ENCODE results near the gene ADGRG4.
A peak's percentile ranks its signal among the peaks of the same experiment; 100 is the strongest.

The ADGRG4 gene

DNA sequence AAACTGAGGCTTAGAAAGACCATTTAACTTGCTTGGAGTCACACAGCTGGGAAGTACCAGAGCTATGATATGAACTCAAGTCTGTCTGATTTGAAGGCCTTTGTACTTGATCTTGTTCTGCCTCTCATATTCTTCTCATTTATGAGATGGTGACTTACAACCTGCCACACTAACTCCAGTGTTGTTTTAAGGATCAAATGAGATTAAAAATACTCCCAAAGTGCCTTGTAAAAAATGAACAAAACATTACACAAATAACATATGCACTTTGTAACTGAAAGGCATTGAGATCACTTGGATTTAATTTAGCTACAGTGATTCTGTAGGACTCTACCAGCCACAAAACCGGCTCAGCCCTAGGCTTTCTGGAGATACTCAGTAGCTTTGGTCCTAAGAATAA, 33.9 kb upstream of the ADGRG4 start (continued):
- TF ChIP-seq WT1 (tag by site-specific recombination; IDR thresholded peaks at IDR 0.05) = peak; percentile 92
- TF ChIP-seq, protein P1, sequence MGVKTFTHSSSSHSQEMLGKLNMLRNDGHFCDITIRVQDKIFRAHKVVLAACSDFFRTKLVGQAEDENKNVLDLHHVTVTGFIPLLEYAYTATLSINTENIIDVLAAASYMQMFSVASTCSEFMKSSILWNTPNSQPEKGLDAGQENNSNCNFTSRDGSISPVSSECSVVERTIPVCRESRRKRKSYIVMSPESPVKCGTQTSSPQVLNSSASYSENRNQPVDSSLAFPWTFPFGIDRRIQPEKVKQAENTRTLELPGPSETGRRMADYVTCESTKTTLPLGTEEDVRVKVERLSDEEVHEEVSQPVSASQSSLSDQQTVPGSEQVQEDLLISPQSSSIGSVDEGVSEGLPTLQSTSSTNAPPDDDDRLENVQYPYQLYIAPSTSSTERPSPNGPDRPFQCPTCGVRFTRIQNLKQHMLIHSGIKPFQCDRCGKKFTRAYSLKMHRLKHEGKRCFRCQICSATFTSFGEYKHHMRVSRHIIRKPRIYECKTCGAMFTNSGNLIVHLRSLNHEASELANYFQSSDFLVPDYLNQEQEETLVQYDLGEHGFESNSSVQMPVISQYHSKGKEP (tag by site-specific recombination; IDR thresholded peaks at IDR 0.05) = peak; percentile 40; the same call in 1 of the 2 replicates
- TF ChIP-seq TCF7L2 (IDR thresholded peaks at IDR 0.05; ENCODE audit: borderline replicate concordance, low read depth, low read length) = 0 out of 2 replicates have a peak, but pooled peaks have one; percentile 25
- TF ChIP-seq ZNF560 (tag by site-specific recombination; IDR thresholded peaks at IDR 0.05; ENCODE audit: borderline replicate concordance) = no peak
- no peak for TF ChIP-seq ZNF174 (tag by site-specific recombination; IDR thresholded peaks at IDR 0.05)
- TF ChIP-seq ZNF621 (tag by site-specific recombination; IDR thresholded peaks at IDR 0.05) = no peak
- no peak for TF ChIP-seq ZIC2 (tag by site-specific recombination; IDR thresholded peaks at IDR 0.05)
- TF ChIP-seq ZNF747 (tag by site-specific recombination; IDR thresholded peaks at IDR 0.05) = no peak
- no peak for TF ChIP-seq SCRT1 (tag by site-specific recombination; IDR thresholded peaks at IDR 0.05; ENCODE audit: borderline replicate concordance)
- TF ChIP-seq, protein P2, sequence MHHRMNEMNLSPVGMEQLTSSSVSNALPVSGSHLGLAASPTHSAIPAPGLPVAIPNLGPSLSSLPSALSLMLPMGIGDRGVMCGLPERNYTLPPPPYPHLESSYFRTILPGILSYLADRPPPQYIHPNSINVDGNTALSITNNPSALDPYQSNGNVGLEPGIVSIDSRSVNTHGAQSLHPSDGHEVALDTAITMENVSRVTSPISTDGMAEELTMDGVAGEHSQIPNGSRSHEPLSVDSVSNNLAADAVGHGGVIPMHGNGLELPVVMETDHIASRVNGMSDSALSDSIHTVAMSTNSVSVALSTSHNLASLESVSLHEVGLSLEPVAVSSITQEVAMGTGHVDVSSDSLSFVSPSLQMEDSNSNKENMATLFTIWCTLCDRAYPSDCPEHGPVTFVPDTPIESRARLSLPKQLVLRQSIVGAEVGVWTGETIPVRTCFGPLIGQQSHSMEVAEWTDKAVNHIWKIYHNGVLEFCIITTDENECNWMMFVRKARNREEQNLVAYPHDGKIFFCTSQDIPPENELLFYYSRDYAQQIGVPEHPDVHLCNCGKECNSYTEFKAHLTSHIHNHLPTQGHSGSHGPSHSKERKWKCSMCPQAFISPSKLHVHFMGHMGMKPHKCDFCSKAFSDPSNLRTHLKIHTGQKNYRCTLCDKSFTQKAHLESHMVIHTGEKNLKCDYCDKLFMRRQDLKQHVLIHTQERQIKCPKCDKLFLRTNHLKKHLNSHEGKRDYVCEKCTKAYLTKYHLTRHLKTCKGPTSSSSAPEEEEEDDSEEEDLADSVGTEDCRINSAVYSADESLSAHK (tag by site-specific recombination; IDR thresholded peaks at IDR 0.05) = peak; percentile 43; the same call in 1 of the 2 replicates
- TF ChIP-seq, protein P3, sequence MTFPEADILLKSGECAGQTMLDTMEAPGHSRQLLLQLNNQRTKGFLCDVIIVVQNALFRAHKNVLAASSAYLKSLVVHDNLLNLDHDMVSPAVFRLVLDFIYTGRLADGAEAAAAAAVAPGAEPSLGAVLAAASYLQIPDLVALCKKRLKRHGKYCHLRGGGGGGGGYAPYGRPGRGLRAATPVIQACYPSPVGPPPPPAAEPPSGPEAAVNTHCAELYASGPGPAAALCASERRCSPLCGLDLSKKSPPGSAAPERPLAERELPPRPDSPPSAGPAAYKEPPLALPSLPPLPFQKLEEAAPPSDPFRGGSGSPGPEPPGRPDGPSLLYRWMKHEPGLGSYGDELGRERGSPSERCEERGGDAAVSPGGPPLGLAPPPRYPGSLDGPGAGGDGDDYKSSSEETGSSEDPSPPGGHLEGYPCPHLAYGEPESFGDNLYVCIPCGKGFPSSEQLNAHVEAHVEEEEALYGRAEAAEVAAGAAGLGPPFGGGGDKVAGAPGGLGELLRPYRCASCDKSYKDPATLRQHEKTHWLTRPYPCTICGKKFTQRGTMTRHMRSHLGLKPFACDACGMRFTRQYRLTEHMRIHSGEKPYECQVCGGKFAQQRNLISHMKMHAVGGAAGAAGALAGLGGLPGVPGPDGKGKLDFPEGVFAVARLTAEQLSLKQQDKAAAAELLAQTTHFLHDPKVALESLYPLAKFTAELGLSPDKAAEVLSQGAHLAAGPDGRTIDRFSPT (tag by site-specific recombination; IDR thresholded peaks at IDR 0.05) = peak; percentile 43; the same call in 1 of the 2 replicates
- TF ChIP-seq, protein P4, sequence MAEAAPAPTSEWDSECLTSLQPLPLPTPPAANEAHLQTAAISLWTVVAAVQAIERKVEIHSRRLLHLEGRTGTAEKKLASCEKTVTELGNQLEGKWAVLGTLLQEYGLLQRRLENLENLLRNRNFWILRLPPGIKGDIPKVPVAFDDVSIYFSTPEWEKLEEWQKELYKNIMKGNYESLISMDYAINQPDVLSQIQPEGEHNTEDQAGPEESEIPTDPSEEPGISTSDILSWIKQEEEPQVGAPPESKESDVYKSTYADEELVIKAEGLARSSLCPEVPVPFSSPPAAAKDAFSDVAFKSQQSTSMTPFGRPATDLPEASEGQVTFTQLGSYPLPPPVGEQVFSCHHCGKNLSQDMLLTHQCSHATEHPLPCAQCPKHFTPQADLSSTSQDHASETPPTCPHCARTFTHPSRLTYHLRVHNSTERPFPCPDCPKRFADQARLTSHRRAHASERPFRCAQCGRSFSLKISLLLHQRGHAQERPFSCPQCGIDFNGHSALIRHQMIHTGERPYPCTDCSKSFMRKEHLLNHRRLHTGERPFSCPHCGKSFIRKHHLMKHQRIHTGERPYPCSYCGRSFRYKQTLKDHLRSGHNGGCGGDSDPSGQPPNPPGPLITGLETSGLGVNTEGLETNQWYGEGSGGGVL (tag by site-specific recombination; IDR thresholded peaks at IDR 0.05) = no peak
- TF ChIP-seq ZNF548 (tag by site-specific recombination; IDR thresholded peaks at IDR 0.05) = no peak
- 0 out of 2 replicates have a peak, but pooled peaks have one; percentile 67 for TF ChIP-seq ZNF2 (tag by site-specific recombination; IDR thresholded peaks at IDR 0.05)
- TF ChIP-seq ZNF664 (tag by site-specific recombination; IDR thresholded peaks at IDR 0.05) = no peak
- TF ChIP-seq ZNF658 (tag by site-specific recombination; IDR thresholded peaks at IDR 0.05) = no peak
- no peak for TF ChIP-seq ZNF354C (tag by site-specific recombination; IDR thresholded peaks at IDR 0.05; ENCODE audit: borderline replicate concordance, low read depth)
- TF ChIP-seq, protein P5, sequence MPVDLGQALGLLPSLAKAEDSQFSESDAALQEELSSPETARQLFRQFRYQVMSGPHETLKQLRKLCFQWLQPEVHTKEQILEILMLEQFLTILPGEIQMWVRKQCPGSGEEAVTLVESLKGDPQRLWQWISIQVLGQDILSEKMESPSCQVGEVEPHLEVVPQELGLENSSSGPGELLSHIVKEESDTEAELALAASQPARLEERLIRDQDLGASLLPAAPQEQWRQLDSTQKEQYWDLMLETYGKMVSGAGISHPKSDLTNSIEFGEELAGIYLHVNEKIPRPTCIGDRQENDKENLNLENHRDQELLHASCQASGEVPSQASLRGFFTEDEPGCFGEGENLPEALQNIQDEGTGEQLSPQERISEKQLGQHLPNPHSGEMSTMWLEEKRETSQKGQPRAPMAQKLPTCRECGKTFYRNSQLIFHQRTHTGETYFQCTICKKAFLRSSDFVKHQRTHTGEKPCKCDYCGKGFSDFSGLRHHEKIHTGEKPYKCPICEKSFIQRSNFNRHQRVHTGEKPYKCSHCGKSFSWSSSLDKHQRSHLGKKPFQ (tag by site-specific recombination; IDR thresholded peaks at IDR 0.05) = peak; percentile 40; the same call in 1 of the 2 replicates
- no peak for TF ChIP-seq ZNF404 (tag by site-specific recombination; IDR thresholded peaks at IDR 0.05)
- peak; percentile 84; the same call in 1 of the 2 replicates for TF ChIP-seq BCL11A (tag by site-specific recombination; IDR thresholded peaks at IDR 0.05; ENCODE audit: low read depth)
- TF ChIP-seq ZNF146 (tag by site-specific recombination; IDR thresholded peaks at IDR 0.05) = peak; percentile 58; the same call in 1 of the 2 replicates
- TF ChIP-seq ZNF596 (tag by site-specific recombination; IDR thresholded peaks at IDR 0.05) = no peak
- TF ChIP-seq ZNF19 (tag by site-specific recombination; IDR thresholded peaks at IDR 0.05; ENCODE audit: low read depth) = no peak
- TF ChIP-seq ZNF302 (tag by site-specific recombination; IDR thresholded peaks at IDR 0.05; ENCODE audit: low read depth) = no peak
- TF ChIP-seq FEZF1 (tag by site-specific recombination; IDR thresholded peaks at IDR 0.05) = peak; percentile 86
- TF ChIP-seq IKZF3 (tag by site-specific recombination; IDR thresholded peaks at IDR 0.05) = peak; percentile 83
- peak; percentile 75 for TF ChIP-seq ZEB2 (tag by site-specific recombination; IDR thresholded peaks at IDR 0.05)
- no peak for TF ChIP-seq ZNF623 (tag by site-specific recombination; IDR thresholded peaks at IDR 0.05)
- TF ChIP-seq, protein P6, sequence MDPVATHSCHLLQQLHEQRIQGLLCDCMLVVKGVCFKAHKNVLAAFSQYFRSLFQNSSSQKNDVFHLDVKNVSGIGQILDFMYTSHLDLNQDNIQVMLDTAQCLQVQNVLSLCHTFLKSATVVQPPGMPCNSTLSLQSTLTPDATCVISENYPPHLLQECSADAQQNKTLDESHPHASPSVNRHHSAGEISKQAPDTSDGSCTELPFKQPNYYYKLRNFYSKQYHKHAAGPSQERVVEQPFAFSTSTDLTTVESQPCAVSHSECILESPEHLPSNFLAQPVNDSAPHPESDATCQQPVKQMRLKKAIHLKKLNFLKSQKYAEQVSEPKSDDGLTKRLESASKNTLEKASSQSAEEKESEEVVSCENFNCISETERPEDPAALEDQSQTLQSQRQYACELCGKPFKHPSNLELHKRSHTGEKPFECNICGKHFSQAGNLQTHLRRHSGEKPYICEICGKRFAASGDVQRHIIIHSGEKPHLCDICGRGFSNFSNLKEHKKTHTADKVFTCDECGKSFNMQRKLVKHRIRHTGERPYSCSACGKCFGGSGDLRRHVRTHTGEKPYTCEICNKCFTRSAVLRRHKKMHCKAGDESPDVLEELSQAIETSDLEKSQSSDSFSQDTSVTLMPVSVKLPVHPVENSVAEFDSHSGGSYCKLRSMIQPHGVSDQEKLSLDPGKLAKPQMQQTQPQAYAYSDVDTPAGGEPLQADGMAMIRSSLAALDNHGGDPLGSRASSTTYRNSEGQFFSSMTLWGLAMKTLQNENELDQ (tag by site-specific recombination; IDR thresholded peaks at IDR 0.05; ENCODE audit: low read depth) = no peak

Measured in HEK293 (cell line).